ENCODE measurements around the gene TBC1D2B.

Gene TBC1D2B

GRCh38 chr15:78082106-78082742 lies 4.7 kb upstream of the TBC1D2B start:
- no peak for DNase-seq (ENCODE audit: extremely low read depth, insufficient read length)
- Histone ChIP-seq H3K27me3 (replicated peaks; ENCODE audit: control insufficient read depth, insufficient read depth, low read length) (no peaks in the 10 kb centered on the region), H3K4me3 (replicated peaks; ENCODE audit: low read depth, low read length) (no peak overlapping the region), H3K36me3 (ENCODE audit: control insufficient read depth, insufficient read depth, low read length) (no peaks in the 10 kb centered on the region)
- no peak for TF ChIP-seq CTCF (IDR thresholded peaks at IDR 0.05; ENCODE audit: insufficient read depth, low read length, poor library complexity, severe bottlenecking)

GRCh38 chr15:78080088-78080460 lies 2.6 kb upstream of the TBC1D2B start:
- Histone ChIP-seq H3K4me3 (replicated peaks; ENCODE audit: low read depth, low read length) (no peak overlapping the region), H3K27me3 (replicated peaks; ENCODE audit: control insufficient read depth, insufficient read depth, low read length) (no peaks in the 10 kb centered on the region), H3K36me3 (ENCODE audit: control insufficient read depth, insufficient read depth, low read length) (no peaks in the 10 kb centered on the region)
- DNase-seq (ENCODE audit: extremely low read depth, insufficient read length) = no peak
- TF ChIP-seq CTCF (IDR thresholded peaks at IDR 0.05; ENCODE audit: insufficient read depth, low read length, poor library complexity, severe bottlenecking) = no peak

- no peak for TF ChIP-seq CTCF (IDR thresholded peaks at IDR 0.05; ENCODE audit: insufficient read depth, low read length, poor library complexity, severe bottlenecking)
- DNase-seq (ENCODE audit: extremely low read depth, insufficient read length) = no peak
- no peaks in the 10 kb centered on the region for H3K36me3 ChIP-seq (ENCODE audit: control insufficient read depth, insufficient read depth, low read length)
- H3K4me3 ChIP-seq (replicated peaks; ENCODE audit: low read depth, low read length) = no peak overlapping the region
- no peaks in the 10 kb centered on the region for H3K27me3 ChIP-seq (replicated peaks; ENCODE audit: control insufficient read depth, insufficient read depth, low read length)
These were observed 2.0 kb upstream of the TBC1D2B start for GRCh38 chr15:78079298-78080087.

GRCh38 chr15:78077871-78078210 lies 330 bp upstream of the TBC1D2B start:
- TF ChIP-seq CTCF (IDR thresholded peaks at IDR 0.05; ENCODE audit: insufficient read depth, low read length, poor library complexity, severe bottlenecking) = no peak
- no peaks in the 10 kb centered on the region for H3K36me3 ChIP-seq (ENCODE audit: control insufficient read depth, insufficient read depth, low read length)
- H3K4me3 ChIP-seq (replicated peaks; ENCODE audit: low read depth, low read length) = peak overlapping the region; percentile 93
- DNase-seq (ENCODE audit: extremely low read depth, insufficient read length) = no peak
- H3K27me3 ChIP-seq (replicated peaks; ENCODE audit: control insufficient read depth, insufficient read depth, low read length) = no peaks in the 10 kb centered on the region

GRCh38 chr15:78076231-78077052 lies 1.1 kb downstream of the TBC1D2B start:
- no peak for DNase-seq (ENCODE audit: extremely low read depth, insufficient read length)
- Histone ChIP-seq H3K27me3 (replicated peaks; ENCODE audit: control insufficient read depth, insufficient read depth, low read length) (no peaks in the 10 kb centered on the region), H3K4me3 (replicated peaks; ENCODE audit: low read depth, low read length) (peak overlapping the region; percentile 93), H3K36me3 (ENCODE audit: control insufficient read depth, insufficient read depth, low read length) (no peaks in the 10 kb centered on the region)
- no peak for TF ChIP-seq CTCF (IDR thresholded peaks at IDR 0.05; ENCODE audit: insufficient read depth, low read length, poor library complexity, severe bottlenecking)
